ENCODE data around the gene FADS3. TPM values are rescaled to one million over a fixed set of nuclear protein-coding genes. Genes with fewer than 3 reads are reported as not detected.
"Not testable (repeated sequence)": the region's sequence is repeated elsewhere in the genome, so short reads cannot be mapped to it uniquely, and the experiment has no call there.

Gene FADS3
- total RNA-seq, 4 donors from 2014 or later = 19.5 to 96.9 (median 31.6) TPM

GRCh38 chr11:61882879-61883278 lies 8.5 kb downstream of the FADS3 start:
- WGBS, 2 donors (ENCODE audit: low coverage in 1 of 2) = 86 to 87% methylated on average over 6 of the region's 6 CpGs
- intact Hi-C loops (cut with DNase I; ENCODE audit: low total_unique reads) (no loop called here), in situ Hi-C loops (cut with MboI; ENCODE audit: low pct_ligation_motif_present in 1 of 4, low pct_unique_long_range_greater_than_20kb in 1 of 4, low sequenced_read_pairs in 3 of 4) (loop anchor here in 3 of 4 donors (10.0 to 25.0 kb wide), 3 partner anchors 179 to 204 kb away; no protein-coding TSS in a partner anchor)
- H3K36me3 ChIP-seq = no peaks in the 10 kb centered on the region
- H3K4me1 ChIP-seq = peaks cover 0 to 5% (median 0%) of the 10 kb centered on the region in 4 donors
- TF ChIP-seq POLR2A (IDR thresholded peaks at IDR 0.05) = no peak
- TF ChIP-seq CTCF (IDR thresholded peaks at IDR 0.05) = no peak
- no peak for TF ChIP-seq EP300 (IDR thresholded peaks at IDR 0.05; ENCODE audit: low read depth)
- TF ChIP-seq POLR2AphosphoS5 (IDR thresholded peaks at IDR 0.05) = no peak
- H3K27ac ChIP-seq = no peak overlapping the region
- H3K27me3 ChIP-seq = no peaks in the 10 kb centered on the region
- DNase-seq = no peak
- H3K9me3 ChIP-seq = no peaks in the 10 kb centered on the region
- H3K4me3 ChIP-seq = no peak overlapping the region

- intact Hi-C loops (cut with DNase I; ENCODE audit: low total_unique reads); H3K4me1 ChIP-seq; H3K27ac ChIP-seq; H3K27me3 ChIP-seq; H3K36me3 ChIP-seq; H3K9me3 ChIP-seq; DNase-seq; H3K4me3 ChIP-seq: not testable (repeated sequence)
- 84 to 100% methylated on average over 2 to 3 of the region's 3 CpGs for WGBS, 2 donors (ENCODE audit: low coverage in 1 of 2)
- in situ Hi-C loops (cut with MboI; ENCODE audit: low pct_ligation_motif_present in 1 of 4, low pct_unique_long_range_greater_than_20kb in 1 of 4, low sequenced_read_pairs in 3 of 4) = loop anchor here in 3 of 4 donors (10.0 to 25.0 kb wide), 3 partner anchors 180 to 205 kb away; no protein-coding TSS in a partner anchor
Observed at GRCh38 chr11:61882267-61882666, 9.1 kb downstream of the FADS3 start.

- TF ChIP-seq CTCF (IDR thresholded peaks at IDR 0.05) (no peak), POLR2AphosphoS5 (IDR thresholded peaks at IDR 0.05) (no peak), POLR2A (IDR thresholded peaks at IDR 0.05) (no peak), EP300 (IDR thresholded peaks at IDR 0.05; ENCODE audit: low read depth) (no peak)
- H3K4me3 ChIP-seq = no peak overlapping the region
- no peaks in the 10 kb centered on the region for H3K9me3 ChIP-seq
- in situ Hi-C loops (cut with MboI; ENCODE audit: low pct_ligation_motif_present in 1 of 4, low pct_unique_long_range_greater_than_20kb in 1 of 4, low sequenced_read_pairs in 3 of 4) (loop anchor here in 3 of 4 donors (10.0 to 25.0 kb wide), 3 partner anchors 181 to 206 kb away; no protein-coding TSS in a partner anchor), intact Hi-C loops (cut with DNase I; ENCODE audit: low total_unique reads) (no loop called here)
- no peaks in the 10 kb centered on the region for H3K36me3 ChIP-seq
- 74 to 100% methylated on average over 1 to 3 of the region's 3 CpGs for WGBS, 2 donors (ENCODE audit: low coverage in 1 of 2)
- no peaks in the 10 kb centered on the region for H3K27me3 ChIP-seq
- H3K27ac ChIP-seq = no peak overlapping the region
- DNase-seq = no peak
- H3K4me1 ChIP-seq = no peaks in the 10 kb centered on the region
Observed at GRCh38 chr11:61881397-61881796, 9.9 kb downstream of the FADS3 start.

GRCh38 chr11:61880454-61880853 lies 10.9 kb downstream of the FADS3 start:
- TF ChIP-seq POLR2AphosphoS5 (IDR thresholded peaks at IDR 0.05) = no peak
- no peak for TF ChIP-seq POLR2A (IDR thresholded peaks at IDR 0.05)
- TF ChIP-seq CTCF (IDR thresholded peaks at IDR 0.05) = no peak
- TF ChIP-seq EP300 (IDR thresholded peaks at IDR 0.05; ENCODE audit: low read depth) = no peak
- Histone ChIP-seq H3K4me1 (no peaks in the 10 kb centered on the region), H3K9me3 (no peaks in the 10 kb centered on the region), H3K27ac (no peak overlapping the region), H3K27me3 (no peaks in the 10 kb centered on the region), H3K4me3 (no peak overlapping the region), H3K36me3 (no peaks in the 10 kb centered on the region)
- in situ Hi-C loops (cut with MboI; ENCODE audit: low pct_ligation_motif_present in 1 of 4, low pct_unique_long_range_greater_than_20kb in 1 of 4, low sequenced_read_pairs in 3 of 4) = loop anchor here in 3 of 4 donors (10.0 to 25.0 kb wide), 3 partner anchors 182 to 207 kb away; no protein-coding TSS in a partner anchor
- intact Hi-C loops (cut with DNase I; ENCODE audit: low total_unique reads) = no loop called here
- 52 to 65% methylated on average over 6 of the region's 6 CpGs for WGBS, 2 donors (ENCODE audit: low coverage in 1 of 2)
- DNase-seq = no peak

- WGBS, 2 donors (ENCODE audit: low coverage in 1 of 2) = 67 to 90% methylated on average over 1 to 11 of the region's 11 CpGs
- Histone ChIP-seq H3K4me1 (no peaks in the 10 kb centered on the region), H3K9me3 (no peaks in the 10 kb centered on the region), H3K27me3 (no peaks in the 10 kb centered on the region), H3K36me3 (no peaks in the 10 kb centered on the region), H3K4me3 (no peak overlapping the region), H3K27ac (no peak overlapping the region)
- no peak for DNase-seq
- TF ChIP-seq EP300 (IDR thresholded peaks at IDR 0.05; ENCODE audit: low read depth) = no peak
- TF ChIP-seq CTCF (IDR thresholded peaks at IDR 0.05) = no peak
- no peak for TF ChIP-seq POLR2A (IDR thresholded peaks at IDR 0.05)
- in situ Hi-C loops (cut with MboI; ENCODE audit: low pct_ligation_motif_present in 1 of 4, low pct_unique_long_range_greater_than_20kb in 1 of 4, low sequenced_read_pairs in 3 of 4) = loop anchor here in 3 of 4 donors (10.0 to 25.0 kb wide), 3 partner anchors 182 to 207 kb away; no protein-coding TSS in a partner anchor
- intact Hi-C loops (cut with DNase I; ENCODE audit: low total_unique reads) = no loop called here
Observed at GRCh38 chr11:61880031-61880430, 11.3 kb downstream of the FADS3 start.
